IMR-90 (cell line): Measurements from ENCODE around the gene GGNBP2. TPM values are rescaled to one million over a fixed set of nuclear protein-coding genes. Genes with fewer than 3 reads are reported as not detected.

Source experiments
- ATAC-seq: fragments of 200-7000 bp; cut with Tn5 transposase; 2 replicates; pipeline ENCODE4 v1.9.1; 2020; ENCODE audit warnings: low read depth, mild to moderate bottlenecking, moderate library complexity
- BruUV-seq: library from RNA; stranded (reverse); fragments of 400-500 nt; replicated peaks from 2 replicates; lab custom pipeline; 2021; lab: Mats Ljungman, UMichigan
- CTCF ChIA-PET: fragments of 300-600 bp; formaldehyde crosslinking; extraction: SDS; loops from one replicate; lab custom pipeline; 2021; ENCODE audit warnings: antibody characterized with exemption; lab: Yijun Ruan, JAX
- POLR2A ChIA-PET: fragments of 300-600 bp; sonication (Branson Sonifier 250); formaldehyde crosslinking; loops from one replicate; lab custom pipeline; 2022; ENCODE audit warnings: antibody characterized with exemption; ENCODE audit not compliant: unreplicated experiment; lab: Charles Lee
- DNase-seq: peaks from one replicate; pipeline ENCODE4 v3.0.0; 2013
- H2AFZ ChIP-seq: replicated peaks from 2 replicates; pipeline ENCODE3; 2013; ENCODE audit warnings: low read length, mild to moderate bottlenecking; ENCODE audit not compliant: poor library complexity
- H2AK5ac ChIP-seq: 2 replicates; pipeline ENCODE4 v1.6.1; 2013; ENCODE audit warnings: low read depth, low read length, inconsistent platforms
- H2AK9ac ChIP-seq: replicated peaks from 2 replicates; pipeline ENCODE3; 2013; ENCODE audit warnings: mild to moderate bottlenecking, low read depth, low read length, moderate library complexity; ENCODE audit not compliant: poor library complexity
- H2BK120ac ChIP-seq: 2 replicates; pipeline ENCODE4 v1.6.1; 2013; ENCODE audit warnings: low read depth, low read length, inconsistent platforms
- H2BK15ac ChIP-seq: 3 replicates; pipeline ENCODE4 v1.6.1; 2013; ENCODE audit warnings: low read depth, low read length, inconsistent platforms
- H2BK20ac ChIP-seq: 2 replicates; pipeline ENCODE4 v1.6.1; 2013; ENCODE audit warnings: low read depth, mild to moderate bottlenecking, inconsistent platforms, low read length, moderate library complexity
- H2BK5ac ChIP-seq: 2 replicates; pipeline ENCODE4 v1.6.1; 2013; ENCODE audit warnings: mild to moderate bottlenecking, low read depth, low read length, inconsistent platforms; ENCODE audit not compliant: poor library complexity, severe bottlenecking
- H3K14ac ChIP-seq: replicated peaks from 2 replicates; pipeline ENCODE4 v1.6.1; 2013; ENCODE audit warnings: low read depth, low read length, inconsistent platforms
- H3K18ac ChIP-seq: 2 replicates; pipeline ENCODE4 v1.6.1; 2013; ENCODE audit warnings: low read depth, low read length, control low read depth
- H3K23ac ChIP-seq: 2 replicates; pipeline ENCODE4 v1.6.1; 2013; ENCODE audit warnings: low read depth, low read length, inconsistent platforms
- H3K27ac ChIP-seq: 2 replicates; pipeline ENCODE4 v1.5.1; 2013; ENCODE audit warnings: mild to moderate bottlenecking, control low read depth, low read length; ENCODE audit not compliant: insufficient read depth
- H3K27me3 ChIP-seq: 2 replicates; pipeline ENCODE4 v1.6.1; 2013; ENCODE audit warnings: low read length; ENCODE audit not compliant: control insufficient read depth, insufficient read depth
- H3K36me3 ChIP-seq: 2 replicates; pipeline ENCODE4 v1.6.1; 2013; ENCODE audit warnings: low read length, mixed read lengths; ENCODE audit not compliant: control insufficient read depth, insufficient read depth
- H3K4ac ChIP-seq: 2 replicates; pipeline ENCODE4 v1.6.1; 2013; ENCODE audit warnings: low read depth, low read length, inconsistent platforms
- H3K4me1 ChIP-seq: 2 replicates; pipeline ENCODE4 v1.6.1; 2013; ENCODE audit warnings: low read length, mixed read lengths; ENCODE audit not compliant: control insufficient read depth, insufficient read depth
- H3K4me2 ChIP-seq: 2 replicates; pipeline ENCODE4 v1.6.1; 2013; ENCODE audit warnings: low read depth, mild to moderate bottlenecking, control low read depth, low read length, moderate library complexity
- H3K4me3 ChIP-seq: 2 replicates; pipeline ENCODE4 v1.5.1; 2013; ENCODE audit warnings: low read depth, mild to moderate bottlenecking, control low read depth, low read length, moderate library complexity; ENCODE audit not compliant: insufficient read depth
- H3K56ac ChIP-seq: 2 replicates; pipeline ENCODE4 v1.6.1; 2013; ENCODE audit warnings: low read length, inconsistent platforms; ENCODE audit not compliant: insufficient read depth; ENCODE audit errors: extremely low read depth
- H3K79me1 ChIP-seq, 2 experiments: 2 replicates each; pipeline ENCODE4 v1.6.1; 2013; ENCODE audit warnings: low read length in 2 of 2, inconsistent platforms in 1 of 2, low read depth in 1 of 2
- H3K9ac ChIP-seq: 2 replicates; pipeline ENCODE4 v1.6.1; 2013; ENCODE audit warnings: low read depth, low read length, control low read depth
- H3K9me1 ChIP-seq: 2 replicates; pipeline ENCODE4 v1.6.1; 2013; ENCODE audit warnings: low read length, inconsistent platforms; ENCODE audit not compliant: insufficient read depth
- H3K9me3 ChIP-seq: 2 replicates; pipeline ENCODE4 v1.6.1; 2013; ENCODE audit warnings: low read length; ENCODE audit not compliant: control insufficient read depth, insufficient read depth
- H4K20me1 ChIP-seq: 2 replicates; pipeline ENCODE4 v1.6.1; 2013; ENCODE audit warnings: low read length, inconsistent platforms; ENCODE audit not compliant: insufficient read depth
- H4K5ac ChIP-seq: 2 replicates; pipeline ENCODE4 v1.6.1; 2013; ENCODE audit warnings: mild to moderate bottlenecking, low read depth, low read length, control low read depth
- H4K8ac ChIP-seq, 2 experiments: 2 replicates each; pipeline ENCODE4 v1.6.1; 2013; ENCODE audit warnings: low read depth in 2 of 2, low read length in 2 of 2, control low read depth in 1 of 2, inconsistent platforms in 1 of 2
- H4K91ac ChIP-seq: 2 replicates; pipeline ENCODE4 v1.6.1; 2013; ENCODE audit warnings: low read depth, low read length, inconsistent platforms; ENCODE audit not compliant: insufficient read depth
- BHLHE40 ChIP-seq: fragments of 150-350 bp; IDR thresholded peaks from 2 replicates; pipeline ENCODE4 v1.6.1; 2016; ENCODE audit warnings: mild to moderate bottlenecking, low read depth, low read length
- CEBPB ChIP-seq: IDR thresholded peaks from 2 replicates; pipeline ENCODE4 v1.6.1; 2012; ENCODE audit warnings: low read depth, low read length, improper control_type of control experiment
- CHD1 ChIP-seq: IDR thresholded peaks from 2 replicates; pipeline ENCODE4 v1.6.1; 2012; ENCODE audit warnings: low read depth, low read length, improper control_type of control experiment
- FOS ChIP-seq: fragments of 150-350 bp; IDR thresholded peaks from 2 replicates; pipeline ENCODE4 v1.6.1; 2016; ENCODE audit warnings: low read depth, low read length
- MAFK ChIP-seq: IDR thresholded peaks from 2 replicates; pipeline ENCODE4 v1.6.1; 2012; ENCODE audit warnings: low read depth, low read length, improper control_type of control experiment
- MAZ ChIP-seq: IDR thresholded peaks from 2 replicates; pipeline ENCODE4 v1.6.1; 2012; ENCODE audit warnings: low read depth, mild to moderate bottlenecking, low read length, improper control_type of control experiment, moderate library complexity, borderline replicate concordance
- MXI1 ChIP-seq: IDR thresholded peaks from 2 replicates; pipeline ENCODE4 v1.6.1; 2012; ENCODE audit warnings: low read depth, mild to moderate bottlenecking, low read length, moderate library complexity, borderline replicate concordance
- NFE2L2 ChIP-seq: fragments of 150-350 bp; IDR thresholded peaks from 2 replicates; pipeline ENCODE4 v1.6.1; 2016; ENCODE audit warnings: low read depth, mild to moderate bottlenecking, low read length
- POLR2A ChIP-seq: IDR thresholded peaks from 2 replicates; pipeline ENCODE4 v1.6.1; 2012; ENCODE audit warnings: mild to moderate bottlenecking, low read depth, low read length
- RAD21 ChIP-seq: IDR thresholded peaks from 2 replicates; pipeline ENCODE4 v1.6.1; 2012; ENCODE audit warnings: low read length, improper control_type of control experiment
- RCOR1 ChIP-seq: IDR thresholded peaks from 2 replicates; pipeline ENCODE4 v1.6.1; 2012; ENCODE audit warnings: mild to moderate bottlenecking, low read length, improper control_type of control experiment; ENCODE audit not compliant: insufficient replicate concordance
- RFX5 ChIP-seq: IDR thresholded peaks from 2 replicates; pipeline ENCODE4 v1.8.0; 2012; ENCODE audit warnings: low read depth, mild to moderate bottlenecking, low read length, moderate library complexity
- SMC3 ChIP-seq: fragments of 150-350 bp; IDR thresholded peaks from 2 replicates; pipeline ENCODE4 v1.6.1; 2016; ENCODE audit warnings: low read depth, mild to moderate bottlenecking, antibody characterized with exemption, low read length, moderate library complexity
- WGBS, 2 experiments: methylation state at CpG; one replicate each; pipeline versions ENCODE4 v1.1.5 to v1.1.7; 2013; ENCODE audit warnings: missing lambda C conversion rate in 2 of 2; ENCODE audit not compliant: insufficient read length in 1 of 2; ENCODE audit errors: extremely low coverage in 2 of 2; 5-methylcytosine and 5-hydroxymethylcytosine counted together
- dilution Hi-C: fragments of 300-500 bp; cut with HindIII; formaldehyde crosslinking; loops from one replicate; pipeline ENCODE4 v1.14.3; 2018; ENCODE audit warnings: low sequenced_read_pairs; ENCODE audit not compliant: unreplicated experiment
- in situ Hi-C: fragments of 300-500 bp; cut with MboI; formaldehyde crosslinking; loops from 3 replicates; pipeline ENCODE4 v1.14.3; 2019; ENCODE audit warnings: low sequenced_read_pairs, inconsistent platforms, mixed read lengths
- intact Hi-C: fragments of 100-400 bp; cut with micrococcal nuclease; formaldehyde crosslinking; loops from 2 replicates; pipeline ENCODE4 v1.10.0; 2022
- polyA plus RNA-seq, 3 experiments: library from polyadenylated mRNA; depleted of rRNA; stranded (reverse); fragments of >200 nt; gene quantifications; 2 replicates each; pipeline ENCODE4 v1.2.3, GENCODE V29; 2012; ENCODE audit warnings: low replicate concordance in 1 of 3
- total RNA-seq: library from RNA; depleted of rRNA; stranded (reverse); fragments of >200 nt; gene quantifications from 2 replicates; pipeline ENCODE4 v1.2.3, GENCODE V29; 2012
- TF ChIP-seq, protein P1 (sequence below): fragments of 150-350 bp; IDR thresholded peaks from 2 replicates; pipeline ENCODE4 v1.6.1; 2016; ENCODE audit warnings: low read depth, mild to moderate bottlenecking, low read length, moderate library complexity, borderline replicate concordance
- TF ChIP-seq, protein P2 (sequence below): fragments of 150-350 bp; IDR thresholded peaks from 2 replicates; pipeline ENCODE4 v1.6.1; 2017; ENCODE audit warnings: mild to moderate bottlenecking, antibody characterized with exemption, low read length, low read depth
- TF ChIP-seq, protein P3 (sequence below): conservative IDR thresholded peaks from 2 replicates; pipeline ENCODE4 v1.5.1; 2012; ENCODE audit warnings: mild to moderate bottlenecking, low read depth, low read length, improper control_type of control experiment

GGNBP2 gene
- total and polyA plus RNA-seq, 2 of the 4 experiments (the other 2 are of a cell fraction): 40.7 to 56.2 TPM

DNA sequence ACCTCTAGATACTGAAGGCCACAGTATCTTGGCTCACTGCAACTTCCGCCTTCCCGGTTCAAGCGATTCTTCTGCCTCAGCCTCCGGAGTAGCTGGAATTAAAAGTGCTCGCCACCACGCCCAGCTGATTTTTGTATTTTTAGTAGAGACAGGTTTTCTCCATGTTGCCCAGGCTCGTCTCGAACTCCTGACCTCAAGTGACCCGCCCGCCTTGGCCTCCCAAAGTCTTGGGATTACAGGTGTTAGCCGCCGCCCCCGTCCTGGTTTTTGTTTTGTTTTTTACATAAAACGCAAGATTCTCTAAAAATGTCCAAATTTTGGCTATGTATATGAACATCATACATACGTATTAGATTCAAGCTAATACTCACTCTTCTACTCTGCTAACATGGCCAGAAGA, 2.0 kb upstream of the GGNBP2 start:
- no peak overlapping the region for H2BK15ac ChIP-seq
- no peak overlapping the region for H3K4ac ChIP-seq
- no peaks in the 10 kb centered on the region for H3K27me3 ChIP-seq
- TF ChIP-seq, protein P1, sequence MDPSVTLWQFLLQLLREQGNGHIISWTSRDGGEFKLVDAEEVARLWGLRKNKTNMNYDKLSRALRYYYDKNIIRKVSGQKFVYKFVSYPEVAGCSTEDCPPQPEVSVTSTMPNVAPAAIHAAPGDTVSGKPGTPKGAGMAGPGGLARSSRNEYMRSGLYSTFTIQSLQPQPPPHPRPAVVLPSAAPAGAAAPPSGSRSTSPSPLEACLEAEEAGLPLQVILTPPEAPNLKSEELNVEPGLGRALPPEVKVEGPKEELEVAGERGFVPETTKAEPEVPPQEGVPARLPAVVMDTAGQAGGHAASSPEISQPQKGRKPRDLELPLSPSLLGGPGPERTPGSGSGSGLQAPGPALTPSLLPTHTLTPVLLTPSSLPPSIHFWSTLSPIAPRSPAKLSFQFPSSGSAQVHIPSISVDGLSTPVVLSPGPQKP: no peak
- TF ChIP-seq CEBPB: no peak
- TF ChIP-seq MAFK: no peak
- TF ChIP-seq CHD1: no peak
- no peak for TF ChIP-seq POLR2A
- TF ChIP-seq FOS: no peak
- no peak for TF ChIP-seq MAZ
- TF ChIP-seq BHLHE40: no peak
- TF ChIP-seq, protein P2, sequence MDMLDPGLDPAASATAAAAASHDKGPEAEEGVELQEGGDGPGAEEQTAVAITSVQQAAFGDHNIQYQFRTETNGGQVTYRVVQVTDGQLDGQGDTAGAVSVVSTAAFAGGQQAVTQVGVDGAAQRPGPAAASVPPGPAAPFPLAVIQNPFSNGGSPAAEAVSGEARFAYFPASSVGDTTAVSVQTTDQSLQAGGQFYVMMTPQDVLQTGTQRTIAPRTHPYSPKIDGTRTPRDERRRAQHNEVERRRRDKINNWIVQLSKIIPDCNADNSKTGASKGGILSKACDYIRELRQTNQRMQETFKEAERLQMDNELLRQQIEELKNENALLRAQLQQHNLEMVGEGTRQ: no peak
- no peak for TF ChIP-seq RFX5
- TF ChIP-seq, protein P3, sequence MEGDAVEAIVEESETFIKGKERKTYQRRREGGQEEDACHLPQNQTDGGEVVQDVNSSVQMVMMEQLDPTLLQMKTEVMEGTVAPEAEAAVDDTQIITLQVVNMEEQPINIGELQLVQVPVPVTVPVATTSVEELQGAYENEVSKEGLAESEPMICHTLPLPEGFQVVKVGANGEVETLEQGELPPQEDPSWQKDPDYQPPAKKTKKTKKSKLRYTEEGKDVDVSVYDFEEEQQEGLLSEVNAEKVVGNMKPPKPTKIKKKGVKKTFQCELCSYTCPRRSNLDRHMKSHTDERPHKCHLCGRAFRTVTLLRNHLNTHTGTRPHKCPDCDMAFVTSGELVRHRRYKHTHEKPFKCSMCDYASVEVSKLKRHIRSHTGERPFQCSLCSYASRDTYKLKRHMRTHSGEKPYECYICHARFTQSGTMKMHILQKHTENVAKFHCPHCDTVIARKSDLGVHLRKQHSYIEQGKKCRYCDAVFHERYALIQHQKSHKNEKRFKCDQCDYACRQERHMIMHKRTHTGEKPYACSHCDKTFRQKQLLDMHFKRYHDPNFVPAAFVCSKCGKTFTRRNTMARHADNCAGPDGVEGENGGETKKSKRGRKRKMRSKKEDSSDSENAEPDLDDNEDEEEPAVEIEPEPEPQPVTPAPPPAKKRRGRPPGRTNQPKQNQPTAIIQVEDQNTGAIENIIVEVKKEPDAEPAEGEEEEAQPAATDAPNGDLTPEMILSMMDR: no peak
- no peak for TF ChIP-seq SMC3
- TF ChIP-seq RCOR1: no peak
- TF ChIP-seq MXI1: no peak
- TF ChIP-seq RAD21: no peak
- TF ChIP-seq NFE2L2: no peak
- H2BK120ac ChIP-seq: no peak overlapping the region
- peaks cover 24% of the 10 kb centered on the region for H4K20me1 ChIP-seq
- in situ Hi-C loops: no loop called here
- no peak overlapping the region for H4K5ac ChIP-seq
- POLR2A ChIA-PET: no interaction called here
- H2AK5ac ChIP-seq: no peak overlapping the region
- no peak overlapping the region for H2BK20ac ChIP-seq
- no peak overlapping the region for H2AK9ac ChIP-seq
- no peak overlapping the region for H4K8ac ChIP-seq
- 100% methylated on average over 1 of the region's 15 CpGs; no CpG with 5 or more reads in 1 of the 2 experiments for WGBS, 2 experiments
- no peak overlapping the region for H3K4me3 ChIP-seq
- H3K4me2 ChIP-seq: no peak overlapping the region
- peaks cover 16 to 32% of the 10 kb centered on the region in 2 experiments; a peak in 3 of 4 replicates for H3K79me1 ChIP-seq
- dilution Hi-C loops: no loop called here
- H3K23ac ChIP-seq: no peak overlapping the region
- no peak overlapping the region for H3K9ac ChIP-seq
- H3K56ac ChIP-seq: no peak overlapping the region
- H3K36me3 ChIP-seq: peaks cover 2% of the 10 kb centered on the region; the same call in 1 of the 2 replicates
- no peak overlapping the region for H3K27ac ChIP-seq
- no peak overlapping the region for H2AFZ ChIP-seq
- no peaks in the 10 kb centered on the region for H3K9me3 ChIP-seq
- H3K18ac ChIP-seq: no peak overlapping the region
- ATAC-seq: no peak
- no peaks in the 10 kb centered on the region for H3K9me1 ChIP-seq
- no peak overlapping the region for H3K14ac ChIP-seq
- H2BK5ac ChIP-seq: no peak overlapping the region
- intact Hi-C loops: no loop called here
- BruUV-seq: no TSS peak
- CTCF ChIA-PET: no interaction called here
- H4K91ac ChIP-seq: no peak overlapping the region
- no peak for DNase-seq
- no peaks in the 10 kb centered on the region for H3K4me1 ChIP-seq
